Measurements from ENCODE around the gene CPVL. TPM values are rescaled to one million over a fixed set of nuclear protein-coding genes. Genes with fewer than 3 reads are reported as not detected.

The CPVL gene
- total and polyA plus RNA-seq, 2 experiments from 2014 or later = 31.9 to 37.8 TPM

DNA sequence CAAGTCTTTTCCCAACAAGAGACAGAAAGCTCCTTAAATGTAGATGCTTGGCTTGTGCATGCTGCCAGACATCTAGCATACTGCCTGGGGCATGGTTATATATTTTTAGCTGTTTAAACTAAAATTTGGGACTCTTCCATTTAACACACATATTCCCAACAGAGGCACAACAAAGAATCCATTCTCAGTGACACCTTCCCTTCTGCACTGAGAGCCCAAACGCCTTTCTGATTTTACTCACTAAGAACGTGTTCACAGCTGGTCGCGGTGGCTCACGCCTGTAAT is 49.9 kb downstream of the CPVL start:
- DNase-seq (ENCODE audit: low spot score) (no peak), ATAC-seq (no peak)
- no peaks in the 10 kb centered on the region for H3K9me2 ChIP-seq (ENCODE audit: insufficient read depth)
- Mint-ChIP-seq H3K27me3 (ENCODE audit: insufficient read depth, low read depth, poor library complexity) (peaks cover 2% of the 10 kb centered on the region), H3K4me3 (no peak overlapping the region), H3K9me3 (no peaks in the 10 kb centered on the region), H3K27ac (no peak overlapping the region), H3K36me3 (ENCODE audit: low read depth) (no peaks in the 10 kb centered on the region), H3K4me1 (peaks cover 8% of the 10 kb centered on the region)
- peaks cover 12% of the 10 kb centered on the region for H3K4me1 ChIP-seq (ENCODE audit: insufficient read depth)
- H2AFZ ChIP-seq = no peak overlapping the region
- no peaks in the 10 kb centered on the region for H3F3A ChIP-seq (replicated peaks; ENCODE audit: low read depth)
- no peak overlapping the region for H3K27ac ChIP-seq (ENCODE audit: low read depth)
- no peaks in the 10 kb centered on the region for H3K27me3 ChIP-seq (ENCODE audit: insufficient read depth)
- H3K4me2 ChIP-seq = no peak overlapping the region
- H3K36me3 ChIP-seq (ENCODE audit: insufficient read depth) = no peaks in the 10 kb centered on the region
- no peaks in the 10 kb centered on the region for H3K79me2 ChIP-seq (replicated peaks; ENCODE audit: insufficient read depth)
- no peak overlapping the region for H3K4me3 ChIP-seq
- H4K20me1 ChIP-seq (replicated peaks; ENCODE audit: insufficient read depth) = no peaks in the 10 kb centered on the region
- TF ChIP-seq, protein P1, sequence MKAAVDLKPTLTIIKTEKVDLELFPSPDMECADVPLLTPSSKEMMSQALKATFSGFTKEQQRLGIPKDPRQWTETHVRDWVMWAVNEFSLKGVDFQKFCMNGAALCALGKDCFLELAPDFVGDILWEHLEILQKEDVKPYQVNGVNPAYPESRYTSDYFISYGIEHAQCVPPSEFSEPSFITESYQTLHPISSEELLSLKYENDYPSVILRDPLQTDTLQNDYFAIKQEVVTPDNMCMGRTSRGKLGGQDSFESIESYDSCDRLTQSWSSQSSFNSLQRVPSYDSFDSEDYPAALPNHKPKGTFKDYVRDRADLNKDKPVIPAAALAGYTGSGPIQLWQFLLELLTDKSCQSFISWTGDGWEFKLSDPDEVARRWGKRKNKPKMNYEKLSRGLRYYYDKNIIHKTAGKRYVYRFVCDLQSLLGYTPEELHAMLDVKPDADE (IDR thresholded peaks at IDR 0.05) = no peak
- TF ChIP-seq EZH2phosphoT487 (IDR thresholded peaks at IDR 0.05; ENCODE audit: unreplicated experiment) = no peak
- TF ChIP-seq, protein P2, sequence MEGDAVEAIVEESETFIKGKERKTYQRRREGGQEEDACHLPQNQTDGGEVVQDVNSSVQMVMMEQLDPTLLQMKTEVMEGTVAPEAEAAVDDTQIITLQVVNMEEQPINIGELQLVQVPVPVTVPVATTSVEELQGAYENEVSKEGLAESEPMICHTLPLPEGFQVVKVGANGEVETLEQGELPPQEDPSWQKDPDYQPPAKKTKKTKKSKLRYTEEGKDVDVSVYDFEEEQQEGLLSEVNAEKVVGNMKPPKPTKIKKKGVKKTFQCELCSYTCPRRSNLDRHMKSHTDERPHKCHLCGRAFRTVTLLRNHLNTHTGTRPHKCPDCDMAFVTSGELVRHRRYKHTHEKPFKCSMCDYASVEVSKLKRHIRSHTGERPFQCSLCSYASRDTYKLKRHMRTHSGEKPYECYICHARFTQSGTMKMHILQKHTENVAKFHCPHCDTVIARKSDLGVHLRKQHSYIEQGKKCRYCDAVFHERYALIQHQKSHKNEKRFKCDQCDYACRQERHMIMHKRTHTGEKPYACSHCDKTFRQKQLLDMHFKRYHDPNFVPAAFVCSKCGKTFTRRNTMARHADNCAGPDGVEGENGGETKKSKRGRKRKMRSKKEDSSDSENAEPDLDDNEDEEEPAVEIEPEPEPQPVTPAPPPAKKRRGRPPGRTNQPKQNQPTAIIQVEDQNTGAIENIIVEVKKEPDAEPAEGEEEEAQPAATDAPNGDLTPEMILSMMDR (conservative IDR thresholded peaks at IDR 0.05; ENCODE audit: low read depth in 2 of 2) = no peak
- TF ChIP-seq STAT1 (IDR thresholded peaks at IDR 0.05; ENCODE audit: unreplicated experiment) = no peak
- TF ChIP-seq EZH2 (IDR thresholded peaks at IDR 0.05; ENCODE audit: low read depth, unreplicated experiment) = no peak
- no peak for TF ChIP-seq ZNF114 (CRISPR knock-in tag; IDR thresholded peaks at IDR 0.05)
- TF ChIP-seq, protein P3, sequence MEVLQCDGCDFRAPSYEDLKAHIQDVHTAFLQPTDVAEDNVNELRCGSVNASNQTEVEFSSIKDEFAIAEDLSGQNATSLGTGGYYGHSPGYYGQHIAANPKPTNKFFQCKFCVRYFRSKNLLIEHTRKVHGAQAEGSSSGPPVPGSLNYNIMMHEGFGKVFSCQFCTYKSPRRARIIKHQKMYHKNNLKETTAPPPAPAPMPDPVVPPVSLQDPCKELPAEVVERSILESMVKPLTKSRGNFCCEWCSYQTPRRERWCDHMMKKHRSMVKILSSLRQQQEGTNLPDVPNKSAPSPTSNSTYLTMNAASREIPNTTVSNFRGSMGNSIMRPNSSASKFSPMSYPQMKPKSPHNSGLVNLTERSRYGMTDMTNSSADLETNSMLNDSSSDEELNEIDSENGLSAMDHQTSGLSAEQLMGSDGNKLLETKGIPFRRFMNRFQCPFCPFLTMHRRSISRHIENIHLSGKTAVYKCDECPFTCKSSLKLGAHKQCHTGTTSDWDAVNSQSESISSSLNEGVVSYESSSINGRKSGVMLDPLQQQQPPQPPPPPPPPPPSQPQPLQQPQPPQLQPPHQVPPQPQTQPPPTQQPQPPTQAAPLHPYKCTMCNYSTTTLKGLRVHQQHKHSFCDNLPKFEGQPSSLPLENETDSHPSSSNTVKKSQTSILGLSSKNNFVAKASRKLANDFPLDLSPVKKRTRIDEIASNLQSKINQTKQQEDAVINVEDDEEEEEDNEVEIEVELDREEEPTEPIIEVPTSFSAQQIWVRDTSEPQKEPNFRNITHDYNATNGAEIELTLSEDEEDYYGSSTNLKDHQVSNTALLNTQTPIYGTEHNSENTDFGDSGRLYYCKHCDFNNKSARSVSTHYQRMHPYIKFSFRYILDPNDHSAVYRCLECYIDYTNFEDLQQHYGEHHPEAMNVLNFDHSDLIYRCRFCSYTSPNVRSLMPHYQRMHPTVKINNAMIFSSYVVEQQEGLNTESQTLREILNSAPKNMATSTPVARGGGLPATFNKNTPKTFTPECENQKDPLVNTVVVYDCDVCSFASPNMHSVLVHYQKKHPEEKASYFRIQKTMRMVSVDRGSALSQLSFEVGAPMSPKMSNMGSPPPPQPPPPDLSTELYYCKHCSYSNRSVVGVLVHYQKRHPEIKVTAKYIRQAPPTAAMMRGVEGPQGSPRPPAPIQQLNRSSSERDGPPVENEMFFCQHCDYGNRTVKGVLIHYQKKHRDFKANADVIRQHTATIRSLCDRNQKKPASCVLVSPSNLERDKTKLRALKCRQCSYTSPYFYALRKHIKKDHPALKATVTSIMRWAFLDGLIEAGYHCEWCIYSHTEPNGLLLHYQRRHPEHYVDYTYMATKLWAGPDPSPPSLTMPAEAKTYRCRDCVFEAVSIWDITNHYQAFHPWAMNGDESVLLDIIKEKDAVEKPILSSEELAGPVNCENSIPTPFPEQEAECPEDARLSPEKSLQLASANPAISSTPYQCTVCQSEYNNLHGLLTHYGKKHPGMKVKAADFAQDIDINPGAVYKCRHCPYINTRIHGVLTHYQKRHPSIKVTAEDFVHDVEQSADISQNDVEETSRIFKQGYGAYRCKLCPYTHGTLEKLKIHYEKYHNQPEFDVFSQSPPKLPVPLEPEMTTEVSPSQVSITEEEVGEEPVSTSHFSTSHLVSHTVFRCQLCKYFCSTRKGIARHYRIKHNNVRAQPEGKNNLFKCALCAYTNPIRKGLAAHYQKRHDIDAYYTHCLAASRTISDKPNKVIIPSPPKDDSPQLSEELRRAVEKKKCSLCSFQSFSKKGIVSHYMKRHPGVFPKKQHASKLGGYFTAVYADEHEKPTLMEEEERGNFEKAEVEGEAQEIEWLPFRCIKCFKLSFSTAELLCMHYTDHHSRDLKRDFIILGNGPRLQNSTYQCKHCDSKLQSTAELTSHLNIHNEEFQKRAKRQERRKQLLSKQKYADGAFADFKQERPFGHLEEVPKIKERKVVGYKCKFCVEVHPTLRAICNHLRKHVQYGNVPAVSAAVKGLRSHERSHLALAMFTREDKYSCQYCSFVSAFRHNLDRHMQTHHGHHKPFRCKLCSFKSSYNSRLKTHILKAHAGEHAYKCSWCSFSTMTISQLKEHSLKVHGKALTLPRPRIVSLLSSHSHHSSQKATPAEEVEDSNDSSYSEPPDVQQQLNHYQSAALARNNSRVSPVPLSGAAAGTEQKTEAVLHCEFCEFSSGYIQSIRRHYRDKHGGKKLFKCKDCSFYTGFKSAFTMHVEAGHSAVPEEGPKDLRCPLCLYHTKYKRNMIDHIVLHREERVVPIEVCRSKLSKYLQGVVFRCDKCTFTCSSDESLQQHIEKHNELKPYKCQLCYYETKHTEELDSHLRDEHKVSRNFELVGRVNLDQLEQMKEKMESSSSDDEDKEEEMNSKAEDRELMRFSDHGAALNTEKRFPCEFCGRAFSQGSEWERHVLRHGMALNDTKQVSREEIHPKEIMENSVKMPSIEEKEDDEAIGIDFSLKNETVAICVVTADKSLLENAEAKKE (CRISPR knock-in tag; IDR thresholded peaks at IDR 0.05) = no peak
- TF ChIP-seq JUNB (IDR thresholded peaks at IDR 0.05; ENCODE audit: unreplicated experiment) = no peak
